ENCODE measurements around the gene SSR1. TPM values are rescaled to one million over a fixed set of nuclear protein-coding genes. Genes with fewer than 3 reads are reported as not detected.

Gene SSR1
- total RNA-seq, 4 donors from 2014 or later, result 12.7 to 68.9 (median 50.3) TPM

DNA sequence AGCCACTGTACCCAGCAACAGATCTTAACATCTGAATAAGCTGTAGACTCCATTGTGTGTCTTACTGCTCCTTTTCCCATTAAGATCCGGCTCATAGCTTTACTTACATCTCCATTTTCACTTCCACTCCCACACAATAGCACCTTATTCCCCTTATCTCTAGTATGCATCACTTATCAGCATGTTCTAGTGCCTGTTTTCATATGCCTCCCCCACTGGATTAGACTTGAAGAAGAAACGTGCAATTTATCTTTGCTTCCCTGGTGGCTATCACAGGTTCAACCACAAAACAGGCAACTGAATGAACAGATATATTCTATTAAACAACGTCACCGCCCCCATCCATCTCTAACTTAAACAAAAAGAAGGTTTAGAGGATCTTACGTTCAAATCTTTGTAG lies 12.1 kb downstream of the SSR1 start:
- Histone ChIP-seq H3K36me3 (peaks cover 0 to 94% (median 32%) of the 10 kb centered on the region in 4 donors), H3K9me3 (no peaks in the 10 kb centered on the region), H3K4me3 (no peak overlapping the region), H3K27me3 (no peaks in the 10 kb centered on the region), H3K4me1 (no peaks in the 10 kb centered on the region), H3K27ac (no peak overlapping the region)
- TF ChIP-seq EP300 (IDR thresholded peaks at IDR 0.05; ENCODE audit: low read depth) (no peak), POLR2AphosphoS5 (IDR thresholded peaks at IDR 0.05) (no peak), POLR2A (IDR thresholded peaks at IDR 0.05) (no peak)
- TF ChIP-seq, protein P1, sequence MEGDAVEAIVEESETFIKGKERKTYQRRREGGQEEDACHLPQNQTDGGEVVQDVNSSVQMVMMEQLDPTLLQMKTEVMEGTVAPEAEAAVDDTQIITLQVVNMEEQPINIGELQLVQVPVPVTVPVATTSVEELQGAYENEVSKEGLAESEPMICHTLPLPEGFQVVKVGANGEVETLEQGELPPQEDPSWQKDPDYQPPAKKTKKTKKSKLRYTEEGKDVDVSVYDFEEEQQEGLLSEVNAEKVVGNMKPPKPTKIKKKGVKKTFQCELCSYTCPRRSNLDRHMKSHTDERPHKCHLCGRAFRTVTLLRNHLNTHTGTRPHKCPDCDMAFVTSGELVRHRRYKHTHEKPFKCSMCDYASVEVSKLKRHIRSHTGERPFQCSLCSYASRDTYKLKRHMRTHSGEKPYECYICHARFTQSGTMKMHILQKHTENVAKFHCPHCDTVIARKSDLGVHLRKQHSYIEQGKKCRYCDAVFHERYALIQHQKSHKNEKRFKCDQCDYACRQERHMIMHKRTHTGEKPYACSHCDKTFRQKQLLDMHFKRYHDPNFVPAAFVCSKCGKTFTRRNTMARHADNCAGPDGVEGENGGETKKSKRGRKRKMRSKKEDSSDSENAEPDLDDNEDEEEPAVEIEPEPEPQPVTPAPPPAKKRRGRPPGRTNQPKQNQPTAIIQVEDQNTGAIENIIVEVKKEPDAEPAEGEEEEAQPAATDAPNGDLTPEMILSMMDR (IDR thresholded peaks at IDR 0.05), result no peak
- no peak for DNase-seq
- intact Hi-C loops (cut with DNase I; ENCODE audit: low total_unique reads), result no loop called here
- in situ Hi-C loops (cut with MboI; ENCODE audit: low pct_ligation_motif_present in 1 of 4, low pct_unique_long_range_greater_than_20kb in 1 of 4, low sequenced_read_pairs in 3 of 4), result loop anchor here in 1 of 4 donors (10.0 kb wide), 1 partner anchor 294 kb away; the partner anchor contains the start of gene SNRNP48
- WGBS, 2 donors (ENCODE audit: low coverage in 1 of 2), result 83 to 88% methylated on average over 3 to 5 of the region's 5 CpGs

GRCh38 chr6:7298113-7298512 lies 14.9 kb downstream of the SSR1 start:
- peaks cover 0 to 94% (median 41%) of the 10 kb centered on the region in 4 donors for H3K36me3 ChIP-seq
- in situ Hi-C loops (cut with MboI; ENCODE audit: low pct_ligation_motif_present in 1 of 4, low pct_unique_long_range_greater_than_20kb in 1 of 4, low sequenced_read_pairs in 3 of 4), result loop anchor here in 2 of 4 donors (25.0 kb wide), 2 partner anchors 89 to 114 kb away; partner anchors contain the start of genes CAGE1 (in 1 of the 2) and RIOK1 (in 1 of the 2)

DNA sequence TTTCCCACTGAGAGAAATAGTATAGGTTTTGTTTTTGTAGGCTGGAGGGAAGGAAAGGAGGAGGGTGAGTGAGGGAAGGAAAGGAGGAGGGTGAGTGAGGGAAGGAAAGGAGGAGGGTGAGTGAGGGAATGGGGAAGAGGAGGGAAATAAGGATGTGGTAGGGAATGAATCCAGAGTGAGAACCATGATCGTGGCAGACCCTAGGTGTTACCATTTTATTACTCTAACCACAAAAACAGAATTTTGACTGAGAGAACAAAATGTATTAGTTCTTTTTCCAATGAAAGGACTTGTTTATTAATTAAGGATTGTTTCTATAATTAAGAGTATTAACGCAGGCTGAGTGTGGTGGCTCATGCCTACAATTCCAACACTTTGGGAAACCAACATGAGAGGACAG lies 16.4 kb downstream of the SSR1 start:
- intact Hi-C loops (cut with DNase I; ENCODE audit: low total_unique reads) (no loop called here), in situ Hi-C loops (cut with MboI; ENCODE audit: low pct_ligation_motif_present in 1 of 4, low pct_unique_long_range_greater_than_20kb in 1 of 4, low sequenced_read_pairs in 3 of 4) (loop anchor here in 2 of 4 donors (25.0 kb wide), 2 partner anchors 91 to 116 kb away; partner anchors contain the start of genes CAGE1 (in 1 of the 2) and RIOK1 (in 1 of the 2))
- no peak overlapping the region for H3K27ac ChIP-seq
- 87 to 88% methylated on average over 2 of the region's 2 CpGs for WGBS, 2 donors (ENCODE audit: low coverage in 1 of 2)
- no peaks in the 10 kb centered on the region for H3K4me1 ChIP-seq
- TF ChIP-seq, protein P1 (IDR thresholded peaks at IDR 0.05), result no peak
- TF ChIP-seq POLR2A (IDR thresholded peaks at IDR 0.05), result no peak
- no peak for TF ChIP-seq EP300 (IDR thresholded peaks at IDR 0.05; ENCODE audit: low read depth)
- TF ChIP-seq POLR2AphosphoS5 (IDR thresholded peaks at IDR 0.05), result no peak
- no peak for DNase-seq
- no peaks in the 10 kb centered on the region for H3K27me3 ChIP-seq
- no peak overlapping the region for H3K4me3 ChIP-seq
- no peaks in the 10 kb centered on the region for H3K9me3 ChIP-seq
- peaks cover 0 to 89% (median 36%) of the 10 kb centered on the region in 4 donors for H3K36me3 ChIP-seq

More at GRCh38 chr6:7298113-7298512, 14.9 kb downstream of the SSR1 start:
- Histone ChIP-seq H3K4me1 (no peaks in the 10 kb centered on the region), H3K27me3 (no peaks in the 10 kb centered on the region), H3K27ac (no peak overlapping the region), H3K4me3 (no peak overlapping the region), H3K9me3 (no peaks in the 10 kb centered on the region)
- WGBS, 2 donors (ENCODE audit: low coverage in 1 of 2), result 79 to 88% methylated on average over 1 of the region's 1 CpG
- intact Hi-C loops (cut with DNase I; ENCODE audit: low total_unique reads), result no loop called here
- no peak for TF ChIP-seq EP300 (IDR thresholded peaks at IDR 0.05; ENCODE audit: low read depth)
- TF ChIP-seq POLR2A (IDR thresholded peaks at IDR 0.05), result no peak
- no peak for TF ChIP-seq POLR2AphosphoS5 (IDR thresholded peaks at IDR 0.05)
- TF ChIP-seq, protein P1 (IDR thresholded peaks at IDR 0.05), result no peak
- DNase-seq, result no peak

GRCh38 chr6:7295916-7296315 lies 17.1 kb downstream of the SSR1 start:
- in situ Hi-C loops (cut with MboI; ENCODE audit: low pct_ligation_motif_present in 1 of 4, low pct_unique_long_range_greater_than_20kb in 1 of 4, low sequenced_read_pairs in 3 of 4), result loop anchor here in 2 of 4 donors (25.0 kb wide), 2 partner anchors 91 to 116 kb away; partner anchors contain the start of genes CAGE1 (in 1 of the 2) and RIOK1 (in 1 of the 2)
- no peaks in the 10 kb centered on the region for H3K9me3 ChIP-seq

More at GRCh38 chr6:7295916-7296315, 17.1 kb downstream of the SSR1 start:
- no peaks in the 10 kb centered on the region for H3K27me3 ChIP-seq
- H3K4me1 ChIP-seq, result no peaks in the 10 kb centered on the region
- peaks cover 0 to 82% (median 33%) of the 10 kb centered on the region in 4 donors for H3K36me3 ChIP-seq
- no peak overlapping the region for H3K4me3 ChIP-seq
- intact Hi-C loops (cut with DNase I; ENCODE audit: low total_unique reads), result no loop called here
- TF ChIP-seq POLR2A (IDR thresholded peaks at IDR 0.05) (no peak), POLR2AphosphoS5 (IDR thresholded peaks at IDR 0.05) (no peak), EP300 (IDR thresholded peaks at IDR 0.05; ENCODE audit: low read depth) (no peak)
- TF ChIP-seq, protein P1 (IDR thresholded peaks at IDR 0.05), result no peak
- 65 to 91% methylated on average over 3 of the region's 3 CpGs for WGBS, 2 donors (ENCODE audit: low coverage in 1 of 2)
- DNase-seq, result no peak
- no peak overlapping the region for H3K27ac ChIP-seq

Data from transverse colon (tissue), 4 donors.